Gastrocnemius medialis (tissue), 4 donors: Measurements from ENCODE around the gene RTL9. TPM values are rescaled to one million over a fixed set of nuclear protein-coding genes. Genes with fewer than 3 reads are reported as not detected.

ENCODE experiments used
- ATAC-seq, 2 donors: fragments of 150-250 bp; one replicate each; pipeline ENCODE4 v1.9.1; 2016
- DNase-seq, 2 donors: peaks; one replicate each; pipeline ENCODE4 v3.0.0-alpha.2; 2019
- H3K27ac ChIP-seq, 4 donors: fragments of 200-600 bp; sonication (generic); 1 replicate in 1 of 4; 2 replicates in 3 of 4; pipeline ENCODE4 v1.5.1; 2016 to 2018; ENCODE audit warnings: mild to moderate bottlenecking in 2 of 4, moderate library complexity in 1 of 4
- H3K27me3 ChIP-seq, 3 donors: fragments of 200-600 bp; sonication (generic) in 2 of 3; 1 replicate in 1 of 3; 2 replicates in 2 of 3; pipeline versions ENCODE4 v1.5.1 to v1.6.0; 2016 to 2019; ENCODE audit warnings: mild to moderate bottlenecking in 1 of 3, moderate library complexity in 1 of 3
- H3K36me3 ChIP-seq, 2 donors: fragments of 200-600 bp; sonication (generic) in 1 of 2; one replicate each; pipeline ENCODE4 v1.5.1; 2017 to 2018
- H3K4me1 ChIP-seq, 2 donors: fragments of 200-600 bp; sonication (generic) in 1 of 2; one replicate each; pipeline ENCODE4 v1.5.1; 2016 to 2017; ENCODE audit warnings: mild to moderate bottlenecking in 2 of 2
- H3K4me3 ChIP-seq, 4 donors: fragments of 200-600 bp; sonication (generic) in 3 of 4; 1 replicate in 1 of 4; 2 replicates in 3 of 4; pipeline ENCODE4 v1.5.1; 2016 to 2019; ENCODE audit warnings: mild to moderate bottlenecking in 2 of 4
- H3K9me3 ChIP-seq, 3 donors: fragments of 200-600 bp; sonication (generic) in 2 of 3; 1 replicate in 1 of 3; 2 replicates in 2 of 3; pipeline ENCODE4 v1.5.1; 2016 to 2019
- CTCF ChIP-seq, 5 experiments: fragments of 450-650 bp in 3 of 5; fragments of 200-600 bp in 2 of 5; sonication (generic) in 2 of 5; IDR thresholded peaks in 4 of 5; conservative IDR thresholded peaks in 1 of 5; 1 replicate in 4 of 5; 2 replicates in 1 of 5; pipeline ENCODE4 v1.5.1; 2016 to 2019; ENCODE audit warnings: antibody characterized with exemption in 5 of 5, mild to moderate bottlenecking in 3 of 5, moderate library complexity in 3 of 5
- POLR2A ChIP-seq, 2 donors: fragments of 450-650 bp; IDR thresholded peaks; one replicate each; pipeline ENCODE4 v1.6.1; 2017; ENCODE audit warnings: antibody characterized with exemption in 2 of 2, mild to moderate bottlenecking in 2 of 2, moderate library complexity in 2 of 2
- in situ Hi-C, 4 donors: fragments of 200-750 bp; cut with MboI; loops; one replicate each; pipeline versions ENCODE4 v1.15.0 to v1.8.0; 2017; ENCODE audit warnings: low sequenced_read_pairs in 4 of 4
- intact Hi-C: fragments of 100-400 bp; cut with DNase I; formaldehyde crosslinking; loops from one replicate; pipeline ENCODE4 v1.15.1; 2023; ENCODE audit warnings: low total_unique reads
- total RNA-seq, 4 donors: library from RNA; depleted of rRNA; stranded (reverse); fragments of >200 nt; gene quantifications; one replicate each; pipeline versions ENCODE4 v1.1.0 to v1.2.3, GENCODE V29; 2016

RTL9 gene
- total RNA-seq, 4 donors from 2014 or later = 0.07 to 0.29 TPM; not detected in 2

GRCh38 chrX:110315551-110315950 lies 43.1 kb upstream of the RTL9 start:
- DNase-seq (no peak), ATAC-seq (no peak)
- intact Hi-C loops = loop anchor here (5.0 to 10.0 kb wide), 3 partner anchors 92 to 581 kb away; partner anchors contain the start of gene ACSL4
- H3K27ac ChIP-seq = no peak overlapping the region
- H3K36me3 ChIP-seq = no peaks in the 10 kb centered on the region
- peaks cover 6 to 7% of the 10 kb centered on the region in 2 donors for H3K4me1 ChIP-seq
- in situ Hi-C loops = no loop called here
- no peaks in the 10 kb centered on the region for H3K9me3 ChIP-seq
- no peak for TF ChIP-seq CTCF (IDR thresholded peaks at IDR 0.05 in 4 of 5, conservative IDR thresholded peaks at IDR 0.05 in 1 of 5)
- no peak for TF ChIP-seq POLR2A (IDR thresholded peaks at IDR 0.05)
- H3K27me3 ChIP-seq = no peaks in the 10 kb centered on the region
- no peak overlapping the region for H3K4me3 ChIP-seq

DNA sequence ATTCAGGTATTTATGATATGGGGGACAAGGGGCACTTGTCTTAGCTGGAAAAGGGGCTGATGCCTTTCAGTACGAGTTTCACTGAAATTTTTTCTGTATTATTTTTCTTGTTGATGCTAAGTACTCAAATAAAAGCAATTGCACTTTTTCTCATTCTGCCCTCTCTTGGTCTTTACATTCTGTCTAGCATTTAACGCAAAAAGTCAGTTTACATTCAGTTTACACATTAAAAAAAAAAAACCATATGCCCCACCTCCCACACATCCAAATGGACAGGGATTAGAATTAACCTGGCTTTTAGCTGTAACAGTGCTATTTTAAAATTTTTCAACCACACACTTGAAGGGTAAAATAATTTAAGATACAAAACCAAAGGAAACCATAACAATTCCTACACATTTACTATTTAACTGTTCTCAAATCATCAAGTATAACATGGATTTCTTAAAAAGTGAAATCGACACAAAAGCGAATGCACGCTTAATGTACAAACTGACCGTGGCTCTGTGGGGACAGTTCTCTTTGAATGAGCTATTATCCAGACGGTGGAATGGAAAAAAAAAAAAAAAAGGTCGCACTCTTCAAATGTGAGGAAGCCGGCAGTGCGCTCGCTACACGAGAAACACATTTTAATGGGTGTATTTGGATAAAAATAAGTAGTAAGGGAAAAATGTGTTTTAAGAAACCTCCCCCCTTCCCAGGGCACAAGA lies 42.1 kb upstream of the RTL9 start:
- H3K9me3 ChIP-seq = no peaks in the 10 kb centered on the region
- H3K27ac ChIP-seq = peak overlapping the region; percentile 83 to 92 (median 88)
- intact Hi-C loops (loop anchor here (5.0 to 10.0 kb wide), 3 partner anchors 91 to 582 kb away; partner anchors contain the start of gene ACSL4), in situ Hi-C loops (no loop called here)
- peak overlapping the region; percentile 67 to 85 (median 76) for H3K4me3 ChIP-seq
- DNase-seq (no peak), ATAC-seq (no peak)
- H3K27me3 ChIP-seq = no peaks in the 10 kb centered on the region
- H3K4me1 ChIP-seq = peaks cover 6 to 7% of the 10 kb centered on the region in 2 donors
- TF ChIP-seq CTCF (IDR thresholded peaks at IDR 0.05 in 4 of 5, conservative IDR thresholded peaks at IDR 0.05 in 1 of 5) (no peak), POLR2A (IDR thresholded peaks at IDR 0.05) (no peak)
- no peaks in the 10 kb centered on the region for H3K36me3 ChIP-seq

- DNase-seq (peak in 1 of 2 donors; percentile 11), ATAC-seq (peak; percentile 38 to 40)
- Histone ChIP-seq H3K4me1 (peaks cover 6 to 7% of the 10 kb centered on the region in 2 donors), H3K27ac (peak overlapping the region; percentile 83 to 92 (median 88)), H3K27me3 (no peaks in the 10 kb centered on the region), H3K4me3 (peak overlapping the region; percentile 67 to 85 (median 76)), H3K9me3 (no peaks in the 10 kb centered on the region), H3K36me3 (no peaks in the 10 kb centered on the region)
- no peak for TF ChIP-seq POLR2A (IDR thresholded peaks at IDR 0.05)
- TF ChIP-seq CTCF (IDR thresholded peaks at IDR 0.05 in 4 of 5, conservative IDR thresholded peaks at IDR 0.05 in 1 of 5) = no peak
- in situ Hi-C loops = no loop called here
- intact Hi-C loops = loop anchor here (5.0 to 10.0 kb wide), 3 partner anchors 90 to 582 kb away; partner anchors contain the start of gene ACSL4
These were observed 41.4 kb upstream of the RTL9 start for GRCh38 chrX:110317061-110317819.

DNA sequence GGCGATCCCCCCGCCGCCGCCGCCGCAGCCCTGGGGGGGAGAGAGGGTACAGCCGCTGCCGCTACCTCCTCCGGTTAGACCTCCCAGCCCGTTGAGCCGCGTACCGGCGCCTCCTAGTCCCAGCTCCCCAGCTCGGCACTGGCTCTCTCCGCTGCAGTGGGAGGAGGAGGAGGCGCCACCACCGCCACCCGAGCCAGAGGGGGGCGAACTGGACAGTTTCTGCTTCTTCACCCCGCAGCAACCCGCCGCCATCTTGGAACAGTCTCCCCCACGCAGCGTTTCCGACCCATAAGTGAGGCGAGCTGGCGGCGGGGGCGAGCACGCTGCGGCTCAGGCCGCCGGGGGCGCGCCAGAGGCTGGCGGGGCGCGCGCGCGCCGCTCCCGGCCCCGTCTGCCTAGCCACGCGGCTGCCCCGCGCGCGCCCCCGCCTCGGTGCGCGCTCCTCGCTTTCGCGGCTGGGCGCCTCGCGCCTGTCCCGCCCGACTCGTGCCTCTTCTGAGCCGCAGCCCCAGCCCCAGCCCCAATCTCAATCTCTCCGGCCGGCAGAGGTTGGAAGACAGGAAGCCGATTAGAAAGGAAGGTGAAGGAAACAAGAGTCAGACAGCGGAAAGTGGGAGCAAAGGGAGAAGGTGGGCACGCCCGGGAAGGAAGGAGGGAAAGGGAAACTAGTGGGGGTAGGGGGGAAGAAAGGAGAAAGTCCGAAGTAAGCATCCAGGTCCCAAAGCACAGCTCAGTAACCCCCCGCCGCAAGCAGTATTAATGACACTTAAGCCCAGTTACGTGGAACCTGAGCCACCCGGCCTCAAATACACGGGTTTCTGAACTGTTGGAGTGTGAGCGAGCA lies 40.6 kb upstream of the RTL9 start, which contains the start of gene AMMECR1:
Gene AMMECR1 (minus strand): TSS at position 266 of the 844 bp plus-strand sequence. CDS start 14 bp downstream, at position 252.
- peak in 1 of 5 experiments; percentile 3 for TF ChIP-seq CTCF (IDR thresholded peaks at IDR 0.05 in 4 of 5, conservative IDR thresholded peaks at IDR 0.05 in 1 of 5)
- TF ChIP-seq POLR2A (IDR thresholded peaks at IDR 0.05) = peak; percentile 46 to 59
- Histone ChIP-seq H3K27ac (peak within 1 kb of the TSS; percentile 83 to 92 (median 88)), H3K9me3 (no peaks in the 10 kb centered on the region), H3K36me3 (no peaks in the 10 kb centered on the region), H3K4me3 (peak within 1 kb of the TSS; percentile 67 to 85 (median 76)), H3K27me3 (no peaks in the 10 kb centered on the region), H3K4me1 (peaks cover 6 to 7% of the 10 kb centered on the region in 2 donors)
- peak; percentile 90 for ATAC-seq
- peak; percentile 44 to 72 for DNase-seq
- intact Hi-C loops = loop anchor here (5.0 to 10.0 kb wide), 3 partner anchors 89 to 583 kb away; partner anchors contain the start of gene ACSL4
- in situ Hi-C loops = no loop called here
